ENCODE results near the gene RTL9.
"Not testable (repeated sequence)": the region's sequence is repeated elsewhere in the genome, so short reads cannot be mapped to it uniquely, and the experiment has no call there.

RTL9 gene

DNA sequence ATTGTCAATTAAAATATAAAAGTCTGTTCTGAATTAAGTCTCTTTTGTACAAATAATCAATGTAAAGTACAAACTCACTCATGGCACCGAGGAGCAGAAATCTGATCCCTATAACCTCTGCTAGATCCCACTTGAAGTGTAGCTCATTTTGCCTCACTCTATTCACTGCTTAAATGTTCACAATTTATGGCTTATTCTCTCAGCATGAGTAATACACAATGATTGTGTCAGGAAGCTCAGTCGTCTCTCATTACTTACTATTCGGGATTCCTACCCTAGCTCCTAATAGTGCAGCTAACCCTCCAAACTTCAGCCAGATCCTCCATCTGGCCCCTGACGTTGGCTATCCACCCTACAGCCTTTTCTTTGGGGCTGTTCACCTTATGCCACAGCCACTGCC is 36.0 kb upstream of the RTL9 start:
- TF ChIP-seq, protein P1, sequence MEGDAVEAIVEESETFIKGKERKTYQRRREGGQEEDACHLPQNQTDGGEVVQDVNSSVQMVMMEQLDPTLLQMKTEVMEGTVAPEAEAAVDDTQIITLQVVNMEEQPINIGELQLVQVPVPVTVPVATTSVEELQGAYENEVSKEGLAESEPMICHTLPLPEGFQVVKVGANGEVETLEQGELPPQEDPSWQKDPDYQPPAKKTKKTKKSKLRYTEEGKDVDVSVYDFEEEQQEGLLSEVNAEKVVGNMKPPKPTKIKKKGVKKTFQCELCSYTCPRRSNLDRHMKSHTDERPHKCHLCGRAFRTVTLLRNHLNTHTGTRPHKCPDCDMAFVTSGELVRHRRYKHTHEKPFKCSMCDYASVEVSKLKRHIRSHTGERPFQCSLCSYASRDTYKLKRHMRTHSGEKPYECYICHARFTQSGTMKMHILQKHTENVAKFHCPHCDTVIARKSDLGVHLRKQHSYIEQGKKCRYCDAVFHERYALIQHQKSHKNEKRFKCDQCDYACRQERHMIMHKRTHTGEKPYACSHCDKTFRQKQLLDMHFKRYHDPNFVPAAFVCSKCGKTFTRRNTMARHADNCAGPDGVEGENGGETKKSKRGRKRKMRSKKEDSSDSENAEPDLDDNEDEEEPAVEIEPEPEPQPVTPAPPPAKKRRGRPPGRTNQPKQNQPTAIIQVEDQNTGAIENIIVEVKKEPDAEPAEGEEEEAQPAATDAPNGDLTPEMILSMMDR (IDR thresholded peaks at IDR 0.05; ENCODE audit: insufficient read depth, low read depth, low read length, missing control alignments), result no peak
- no peak overlapping the region for H3K4me3 ChIP-seq (ENCODE audit: low read depth, low read length)
- no peak for DNase-seq (ENCODE audit: low read depth)

DNA sequence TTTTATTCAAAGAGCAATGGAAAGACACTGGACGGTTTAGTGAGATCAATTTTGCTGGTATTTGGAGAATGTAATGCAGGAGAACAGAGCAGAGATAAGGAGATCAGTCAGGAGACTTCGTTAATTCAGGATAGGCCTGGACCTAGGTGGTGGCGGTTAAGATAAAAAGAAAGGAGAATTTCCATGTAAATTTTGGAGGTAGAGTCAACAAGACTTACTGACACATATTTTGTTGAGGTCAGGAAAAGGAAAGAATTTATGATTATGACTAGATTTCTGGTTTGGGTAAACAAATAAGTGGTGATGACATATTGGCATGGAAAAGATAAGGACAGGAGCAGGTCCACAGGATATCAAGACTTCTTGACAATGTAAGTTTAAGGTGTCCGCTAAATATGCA is 31.9 kb upstream of the RTL9 start:
- TF ChIP-seq, protein P1 (IDR thresholded peaks at IDR 0.05; ENCODE audit: insufficient read depth, low read depth, low read length, missing control alignments), result no peak
- H3K4me3 ChIP-seq (ENCODE audit: low read depth, low read length), result no peak overlapping the region
- no peak for DNase-seq (ENCODE audit: low read depth)

DNA sequence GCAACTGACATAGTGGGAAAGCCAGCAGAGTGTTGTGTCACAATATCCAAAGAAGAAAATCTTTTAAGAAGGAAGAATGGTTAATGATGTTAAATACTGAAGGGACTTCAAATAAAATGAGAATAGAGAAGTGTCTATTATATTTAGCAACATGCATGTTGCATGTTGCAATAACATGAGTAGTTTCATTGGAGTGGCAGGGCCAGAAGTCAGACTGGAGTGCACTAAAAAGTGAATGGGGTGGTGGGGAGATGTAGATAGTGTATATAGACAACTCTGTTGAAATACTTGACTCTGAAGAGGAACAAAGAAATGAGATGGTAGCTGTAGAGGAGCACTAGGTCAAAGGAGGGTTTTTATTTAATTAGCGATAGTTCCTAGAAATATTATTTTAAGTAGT is 31.3 kb upstream of the RTL9 start:
- TF ChIP-seq, protein P1 (IDR thresholded peaks at IDR 0.05; ENCODE audit: insufficient read depth, low read depth, low read length, missing control alignments), result no peak
- no peak overlapping the region for H3K4me3 ChIP-seq (ENCODE audit: low read depth, low read length)
- DNase-seq (ENCODE audit: low read depth), result no peak

DNA sequence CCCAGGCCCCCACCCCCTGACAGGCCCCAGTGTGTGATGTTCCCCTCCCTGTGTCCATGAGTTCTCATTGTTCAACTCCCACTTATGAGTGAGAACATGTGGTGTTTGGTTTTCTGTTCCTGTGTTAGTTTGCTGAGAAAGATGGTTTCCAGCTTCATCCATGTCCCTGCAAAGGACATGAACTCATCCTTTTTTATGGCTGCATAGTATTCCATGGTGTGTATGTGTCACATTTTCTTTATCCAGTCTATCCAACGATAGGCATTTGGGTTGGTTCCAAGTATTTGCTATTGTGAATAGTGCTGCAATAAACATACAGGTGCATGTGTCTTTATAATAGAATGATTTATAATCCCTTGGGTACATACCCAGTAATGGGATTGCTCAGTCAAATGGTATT is 30.0 kb upstream of the RTL9 start:
- H3K4me3 ChIP-seq (ENCODE audit: low read depth, low read length); DNase-seq (ENCODE audit: low read depth): not testable (repeated sequence)

DNA sequence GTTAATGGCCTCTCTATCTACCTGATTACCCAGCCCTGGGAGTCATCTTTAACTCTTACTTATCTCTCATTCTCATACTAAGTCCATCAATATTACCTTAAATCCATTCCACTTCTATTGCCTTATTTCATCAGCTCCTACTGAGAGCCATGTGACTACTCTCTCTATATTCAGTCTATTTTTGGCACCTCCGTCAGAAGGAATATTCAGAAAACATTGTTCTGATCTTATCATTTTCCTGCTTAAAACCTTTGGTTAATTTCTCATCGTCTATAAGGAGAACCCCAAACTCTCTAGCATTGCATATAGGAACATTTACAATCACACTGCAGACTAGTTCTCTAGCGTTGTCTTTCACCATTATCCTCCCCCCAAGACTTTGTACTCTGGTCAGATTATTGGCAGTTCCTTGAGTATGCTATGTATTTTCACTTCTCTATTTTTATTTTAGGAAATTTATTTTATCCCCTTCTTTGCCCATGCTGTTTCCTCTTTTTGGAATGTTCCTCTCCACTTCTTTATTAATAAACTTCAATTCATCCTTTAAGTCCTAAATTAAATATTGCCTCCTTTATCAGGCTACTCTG is 27.1 kb upstream of the RTL9 start:
- no peak for DNase-seq (ENCODE audit: low read depth)
- TF ChIP-seq, protein P1 (IDR thresholded peaks at IDR 0.05; ENCODE audit: insufficient read depth, low read depth, low read length, missing control alignments), result no peak
- H3K4me3 ChIP-seq (ENCODE audit: low read depth, low read length), result no peak overlapping the region

DNA sequence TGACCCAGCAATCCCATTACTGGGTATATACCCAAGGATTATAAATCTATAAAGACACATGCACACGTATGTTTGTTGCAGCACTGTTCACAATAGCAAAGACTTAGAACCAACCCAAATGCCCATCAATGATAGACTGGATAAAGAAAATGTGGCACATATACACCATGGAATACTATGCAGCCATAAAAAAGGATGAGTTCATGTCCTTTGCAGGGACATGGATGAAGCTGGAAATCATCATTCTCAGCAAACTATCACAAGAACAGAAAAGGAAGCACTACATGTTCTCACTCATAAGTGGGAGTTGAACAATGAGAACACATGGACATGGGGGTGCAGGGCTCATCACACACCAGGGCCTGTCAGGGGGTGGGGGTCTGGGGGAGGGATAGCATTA is 25.2 kb upstream of the RTL9 start:
- H3K4me3 ChIP-seq (ENCODE audit: low read depth, low read length); DNase-seq (ENCODE audit: low read depth): not testable (repeated sequence)

DNA sequence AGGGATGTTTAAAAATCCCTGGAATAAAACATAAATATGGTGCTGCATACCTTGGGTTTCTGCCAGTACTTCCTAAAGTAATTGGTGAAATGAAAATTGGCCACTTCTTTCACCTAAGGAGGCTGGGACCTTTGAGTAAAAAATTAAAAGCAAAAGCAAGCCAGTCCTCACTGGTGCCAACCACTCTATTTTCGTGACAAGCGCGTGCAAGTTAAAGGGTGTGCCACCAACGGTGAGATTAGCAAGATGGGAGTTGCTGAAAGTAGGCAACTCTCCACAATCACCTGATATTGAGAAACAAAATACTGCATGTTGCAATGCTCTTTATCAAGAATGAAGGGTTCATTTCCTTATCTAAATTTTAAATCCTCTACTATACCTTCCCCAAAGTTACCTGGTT is 19.7 kb upstream of the RTL9 start:
- no peak for DNase-seq (ENCODE audit: low read depth)
- H3K4me3 ChIP-seq (ENCODE audit: low read depth, low read length), result no peak overlapping the region
- TF ChIP-seq, protein P1 (IDR thresholded peaks at IDR 0.05; ENCODE audit: insufficient read depth, low read depth, low read length, missing control alignments), result no peak

DNA sequence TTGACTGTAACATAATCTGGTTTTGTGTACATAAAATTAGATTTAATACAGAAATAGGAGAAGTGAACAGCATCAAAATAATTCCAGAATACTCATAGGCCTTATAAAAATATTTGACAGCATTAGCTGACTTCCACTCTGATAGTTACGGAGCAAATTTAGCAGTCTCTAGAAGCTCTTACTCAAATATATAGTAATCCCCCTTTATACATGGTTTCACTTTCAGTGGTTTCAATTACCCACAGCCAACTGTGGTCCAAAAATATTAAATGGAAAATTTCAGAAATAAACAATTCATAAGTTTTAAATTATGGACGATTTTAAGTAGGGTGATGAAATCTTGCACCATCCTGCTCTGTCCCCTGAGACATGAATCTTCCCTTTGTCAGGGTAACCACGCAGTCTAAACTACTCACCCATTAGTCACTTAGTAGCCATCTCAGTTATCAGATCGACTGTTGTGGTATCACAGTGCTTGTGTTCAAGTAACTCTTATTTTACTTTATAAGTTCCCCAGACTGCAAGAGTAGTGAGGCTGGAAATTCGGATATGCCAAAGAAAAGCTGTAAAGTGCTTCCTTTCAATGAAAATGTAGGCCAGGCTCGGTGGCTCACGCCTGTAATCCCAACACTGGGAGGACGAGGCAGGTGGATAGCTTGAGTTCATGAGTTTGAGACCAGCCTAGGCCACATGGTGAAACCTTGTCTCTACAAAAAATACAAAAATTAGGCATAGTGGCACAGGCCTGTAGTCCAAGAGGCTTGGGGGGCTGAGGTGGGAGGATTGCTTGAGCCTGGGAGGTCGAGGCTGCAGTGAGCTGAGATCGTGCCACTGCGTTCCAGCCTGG is 17.2 kb upstream of the RTL9 start:
- no peak overlapping the region for H3K4me3 ChIP-seq (ENCODE audit: low read depth, low read length)
- peak; percentile 26 for DNase-seq (ENCODE audit: low read depth)
- TF ChIP-seq, protein P1 (IDR thresholded peaks at IDR 0.05; ENCODE audit: insufficient read depth, low read depth, low read length, missing control alignments), result no peak

All from GM12865 (cell line).